Measurements from ENCODE around the gene ZNF532.

DNA sequence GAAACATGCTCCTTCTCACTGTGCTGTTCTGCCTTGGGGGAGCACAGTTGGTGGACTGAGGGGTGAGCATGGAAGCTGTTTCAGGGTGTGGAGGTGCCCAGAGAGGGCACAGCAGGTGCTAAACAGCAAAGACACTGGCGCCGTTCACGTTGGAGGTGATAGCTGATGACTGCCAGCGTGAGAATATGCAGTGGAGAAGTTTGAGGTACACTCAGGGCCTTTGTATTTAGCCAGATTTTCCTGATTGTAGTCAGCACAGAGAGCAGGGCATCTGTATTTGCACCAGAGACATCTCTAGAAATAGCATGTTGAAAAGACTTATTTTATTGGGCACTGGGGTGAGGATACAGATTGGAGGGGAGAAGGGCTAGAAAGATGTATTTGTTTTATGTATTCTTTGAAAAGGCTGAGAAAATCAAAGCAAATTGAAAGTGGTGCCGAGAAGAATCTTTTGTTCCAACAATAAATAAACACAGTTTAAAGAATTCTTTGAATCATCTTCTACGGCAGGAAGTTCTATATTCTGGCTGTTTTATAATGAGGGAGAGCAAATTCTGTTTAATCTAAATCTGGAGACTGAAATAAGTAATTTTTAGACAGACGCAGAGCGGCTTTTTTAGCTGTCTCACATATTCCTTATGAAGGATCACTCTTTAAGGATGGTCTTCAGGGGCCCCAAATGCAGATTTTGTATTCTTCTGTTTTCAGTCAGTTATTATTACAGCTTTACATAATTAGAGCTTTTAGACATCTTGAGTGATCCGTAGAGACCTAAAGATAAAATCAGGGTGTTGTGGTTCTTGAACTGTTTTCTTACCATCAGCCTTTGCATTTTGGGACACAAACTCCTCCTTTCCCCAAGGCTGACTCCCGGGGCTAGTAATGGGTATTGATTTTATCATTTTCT is 7.1 kb downstream of the ZNF532 start:
- TF ChIP-seq, protein P1, sequence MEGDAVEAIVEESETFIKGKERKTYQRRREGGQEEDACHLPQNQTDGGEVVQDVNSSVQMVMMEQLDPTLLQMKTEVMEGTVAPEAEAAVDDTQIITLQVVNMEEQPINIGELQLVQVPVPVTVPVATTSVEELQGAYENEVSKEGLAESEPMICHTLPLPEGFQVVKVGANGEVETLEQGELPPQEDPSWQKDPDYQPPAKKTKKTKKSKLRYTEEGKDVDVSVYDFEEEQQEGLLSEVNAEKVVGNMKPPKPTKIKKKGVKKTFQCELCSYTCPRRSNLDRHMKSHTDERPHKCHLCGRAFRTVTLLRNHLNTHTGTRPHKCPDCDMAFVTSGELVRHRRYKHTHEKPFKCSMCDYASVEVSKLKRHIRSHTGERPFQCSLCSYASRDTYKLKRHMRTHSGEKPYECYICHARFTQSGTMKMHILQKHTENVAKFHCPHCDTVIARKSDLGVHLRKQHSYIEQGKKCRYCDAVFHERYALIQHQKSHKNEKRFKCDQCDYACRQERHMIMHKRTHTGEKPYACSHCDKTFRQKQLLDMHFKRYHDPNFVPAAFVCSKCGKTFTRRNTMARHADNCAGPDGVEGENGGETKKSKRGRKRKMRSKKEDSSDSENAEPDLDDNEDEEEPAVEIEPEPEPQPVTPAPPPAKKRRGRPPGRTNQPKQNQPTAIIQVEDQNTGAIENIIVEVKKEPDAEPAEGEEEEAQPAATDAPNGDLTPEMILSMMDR (IDR thresholded peaks at IDR 0.05 in 4 of 5, conservative IDR thresholded peaks at IDR 0.05 in 1 of 5): no peak
- TF ChIP-seq POLR2A (IDR thresholded peaks at IDR 0.05): no peak

Measured in gastrocnemius medialis (tissue), 4 donors.